Activated naive CD8-positive, alpha-beta T cell treated with anti-CD3 and anti-CD28 coated beads, Interleukin-2, amount 50 U/mL, for 24 hours (primary cell): ENCODE measurements around the gene TRIM3.

Experiments used
- ATAC-seq: fragments of 150-1000 bp; cut with Tn5 transposase; one replicate; pipeline ENCODE4 v1.10.0; 2021
- DNase-seq: peaks from one replicate; pipeline ENCODE4 v3.0.0; 2021
- H3K27ac Mint-ChIP-seq: one replicate; pipeline ENCODE4 v1.8.0; 2021; ENCODE audit warnings: mild to moderate bottlenecking, mixed read lengths
- H3K27me3 Mint-ChIP-seq: one replicate; pipeline ENCODE4 v1.8.0; 2021; ENCODE audit warnings: mixed read lengths
- H3K36me3 Mint-ChIP-seq: one replicate; pipeline ENCODE4 v1.8.0; 2021; ENCODE audit warnings: low read depth, mixed read lengths
- H3K4me1 Mint-ChIP-seq: one replicate; pipeline ENCODE4 v1.8.0; 2021; ENCODE audit warnings: mixed read lengths
- H3K4me3 Mint-ChIP-seq: one replicate; pipeline ENCODE4 v1.8.0; 2021; ENCODE audit warnings: mild to moderate bottlenecking, moderate library complexity, mixed read lengths
- H3K9me3 Mint-ChIP-seq: one replicate; pipeline ENCODE4 v1.8.0; 2021; ENCODE audit warnings: mixed read lengths

Gene TRIM3

DNA sequence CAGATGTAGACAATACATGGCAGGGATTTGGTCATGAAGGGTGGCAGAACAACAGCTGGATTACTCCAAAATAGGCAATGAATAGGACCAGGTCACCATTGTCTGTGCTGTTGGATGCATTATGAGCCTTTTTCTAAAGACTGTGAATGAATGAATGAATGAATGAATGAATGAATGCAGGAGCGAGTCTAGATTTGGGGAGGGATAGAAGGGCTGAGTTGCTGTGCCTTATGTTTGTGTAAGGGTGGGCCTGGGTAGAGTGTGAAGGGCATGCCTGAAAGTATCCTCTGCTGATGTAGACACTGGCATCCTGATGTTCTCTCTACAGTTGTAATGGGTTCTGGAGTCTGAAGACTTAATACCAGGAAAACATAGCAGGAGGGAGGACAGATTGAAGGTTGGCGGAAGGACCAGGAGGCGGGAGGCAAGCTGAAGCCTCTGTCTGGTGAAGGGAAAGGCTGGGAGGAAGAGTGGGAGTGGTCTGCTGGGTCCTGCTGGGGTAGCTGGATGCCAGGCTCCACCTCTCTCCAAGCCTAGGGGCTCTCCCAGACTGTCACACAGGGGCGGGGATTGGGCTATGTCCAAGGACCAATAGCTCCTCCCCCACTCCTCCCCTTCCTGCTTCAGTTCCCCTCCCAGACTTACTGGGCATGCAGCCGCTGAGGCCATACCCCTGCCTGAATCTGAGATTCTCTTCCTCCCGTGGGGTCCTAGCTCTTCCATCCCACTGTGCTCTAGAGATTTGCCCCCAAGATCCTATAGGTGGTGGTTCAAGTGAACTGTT lies 4.8 kb downstream of the TRIM3 start:
- H3K27ac Mint-ChIP-seq = no peak overlapping the region
- H3K4me3 Mint-ChIP-seq = no peak overlapping the region
- ATAC-seq (peak; percentile 62), DNase-seq (peak; percentile 34)
- H3K27me3 Mint-ChIP-seq = no peaks in the 10 kb centered on the region
- H3K9me3 Mint-ChIP-seq = no peaks in the 10 kb centered on the region
- peaks cover 12% of the 10 kb centered on the region for H3K4me1 Mint-ChIP-seq
- no peaks in the 10 kb centered on the region for H3K36me3 Mint-ChIP-seq

DNA sequence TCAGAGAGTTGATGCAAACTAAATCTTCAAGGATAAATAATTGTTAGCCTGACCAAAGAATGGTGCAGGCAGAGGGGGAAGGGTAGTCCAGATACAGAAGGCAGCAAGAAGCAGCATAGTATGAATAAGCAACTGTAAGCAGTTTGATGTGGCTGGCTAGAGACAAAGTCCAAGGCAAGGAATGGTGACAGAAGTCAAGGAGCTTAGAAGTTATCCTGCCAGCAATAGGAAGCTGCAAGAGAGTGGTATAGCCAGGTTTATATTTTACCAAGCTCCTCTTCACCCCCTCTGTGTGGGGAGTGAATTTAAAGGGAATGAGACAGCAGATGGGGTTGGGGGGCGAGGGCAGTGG lies 14.7 kb downstream of the TRIM3 start:
- Mint-ChIP-seq H3K36me3 (no peaks in the 10 kb centered on the region), H3K9me3 (no peaks in the 10 kb centered on the region), H3K27me3 (no peaks in the 10 kb centered on the region), H3K4me3 (no peak overlapping the region), H3K4me1 (no peaks in the 10 kb centered on the region), H3K27ac (no peak overlapping the region)
- DNase-seq (no peak), ATAC-seq (no peak)

DNA sequence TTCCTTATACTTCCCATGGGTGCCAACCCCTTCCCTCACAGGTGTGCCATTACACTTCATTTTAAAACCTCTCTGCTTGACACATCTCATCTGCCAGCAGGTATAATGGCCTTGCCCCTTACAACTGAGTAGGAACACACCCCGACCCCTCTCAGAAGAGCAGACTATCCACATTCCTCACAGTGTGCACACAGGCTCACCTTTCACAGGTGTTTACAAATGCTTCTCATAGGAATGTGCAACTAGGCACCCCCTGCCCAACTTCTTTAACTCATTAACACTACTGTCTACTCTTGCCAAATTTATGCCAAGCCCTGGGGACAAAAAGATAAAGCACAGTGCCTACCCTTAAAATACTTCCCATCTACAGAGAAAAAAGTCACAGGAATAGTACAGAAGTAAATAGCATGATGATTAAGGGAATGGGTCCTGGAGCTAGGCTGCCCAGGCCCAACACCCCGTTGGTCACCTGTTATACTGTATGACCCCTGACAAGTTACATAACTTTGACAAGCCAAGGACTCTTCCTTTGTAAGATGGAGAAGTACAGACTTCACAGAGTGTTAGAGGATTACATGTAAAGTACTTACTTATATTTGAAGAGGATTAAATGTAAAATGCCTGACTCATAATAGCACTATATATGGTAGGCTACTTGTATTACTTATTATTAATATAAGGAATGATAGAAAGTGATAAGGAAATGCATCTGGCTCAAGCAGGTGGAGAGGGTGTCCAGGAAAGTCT lies 15.2 kb downstream of the TRIM3 start:
- Mint-ChIP-seq H3K4me1 (no peaks in the 10 kb centered on the region), H3K27ac (no peak overlapping the region), H3K36me3 (no peaks in the 10 kb centered on the region), H3K4me3 (no peak overlapping the region), H3K9me3 (no peaks in the 10 kb centered on the region), H3K27me3 (no peaks in the 10 kb centered on the region)
- no peak for ATAC-seq
- no peak for DNase-seq

DNA sequence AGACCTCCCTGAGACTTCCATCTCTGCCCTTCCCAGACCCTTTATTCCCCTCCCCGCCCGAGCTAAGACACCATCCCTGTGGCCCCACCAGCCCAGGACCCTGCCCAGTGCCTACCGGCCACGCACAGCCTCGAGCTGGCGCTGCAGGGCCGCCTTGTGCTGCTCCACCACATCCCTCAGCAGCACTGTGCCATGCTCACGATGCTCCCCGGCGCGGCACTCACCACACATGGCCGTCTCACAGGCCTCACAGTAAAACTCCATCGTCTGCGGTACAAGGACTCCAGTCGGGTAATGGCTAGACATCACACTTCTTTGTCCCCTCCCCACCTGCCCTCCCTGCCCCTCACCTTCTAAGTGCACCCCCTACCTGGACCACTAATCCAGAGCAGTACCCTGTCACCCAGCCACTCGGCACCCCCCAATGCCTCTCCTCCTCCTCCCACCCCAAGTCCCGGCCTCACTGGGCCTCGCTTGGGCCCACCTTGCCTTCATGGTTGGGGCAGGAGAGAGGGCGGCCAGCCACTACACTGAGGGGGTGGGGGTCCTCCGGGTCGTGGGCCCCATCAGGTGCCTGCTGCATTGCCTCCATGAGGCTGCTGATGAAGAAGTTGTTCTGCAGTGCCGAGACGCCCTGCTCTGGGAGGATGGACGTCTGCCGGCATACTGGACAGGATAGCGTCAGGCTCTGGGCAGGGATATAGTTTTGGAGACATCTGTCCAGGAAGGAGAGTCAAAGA lies 16.0 kb downstream of the TRIM3 start:
- Mint-ChIP-seq H3K27ac (no peak overlapping the region), H3K9me3 (no peaks in the 10 kb centered on the region), H3K4me3 (no peak overlapping the region), H3K4me1 (no peaks in the 10 kb centered on the region), H3K36me3 (no peaks in the 10 kb centered on the region), H3K27me3 (no peaks in the 10 kb centered on the region)
- ATAC-seq (no peak), DNase-seq (no peak)

DNA sequence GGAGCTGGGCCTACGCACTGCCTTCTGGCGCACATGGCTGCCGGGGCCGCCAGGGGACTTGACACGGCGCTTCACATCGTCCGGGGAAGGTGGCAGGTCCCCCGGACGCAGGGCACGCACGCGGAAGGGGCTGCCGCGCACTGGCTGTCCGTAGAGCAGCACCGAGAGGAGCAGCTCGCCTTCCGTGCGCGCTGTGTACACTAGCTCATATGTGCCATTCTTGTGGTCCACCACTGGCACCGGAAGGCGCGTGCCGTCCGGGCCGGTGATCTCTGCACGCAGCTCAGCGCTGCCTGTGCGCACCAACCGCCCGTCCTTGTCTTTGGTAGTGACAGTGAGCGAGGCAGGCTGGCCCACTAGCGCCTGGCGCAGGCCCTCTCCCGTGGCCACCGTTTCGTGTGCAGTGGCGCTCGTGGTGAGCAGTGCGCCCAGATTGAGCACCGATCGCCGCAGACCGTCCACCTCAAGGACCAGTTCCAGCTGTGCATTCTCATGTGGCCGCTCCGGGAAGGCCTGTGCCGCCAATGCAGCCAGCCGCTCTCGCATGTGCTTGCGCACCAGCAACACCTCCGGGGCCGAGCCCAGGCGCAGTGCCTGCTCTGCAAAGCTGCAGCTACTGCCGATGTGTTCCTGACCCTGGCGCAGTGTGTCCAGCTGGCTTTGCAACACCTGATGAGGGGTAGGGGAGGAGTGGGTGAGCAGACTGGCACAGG lies 17.2 kb downstream of the TRIM3 start:
- H3K36me3 Mint-ChIP-seq = no peaks in the 10 kb centered on the region
- no peak overlapping the region for H3K4me3 Mint-ChIP-seq
- no peak overlapping the region for H3K27ac Mint-ChIP-seq
- H3K4me1 Mint-ChIP-seq = no peaks in the 10 kb centered on the region
- ATAC-seq (no peak), DNase-seq (no peak)
- no peaks in the 10 kb centered on the region for H3K27me3 Mint-ChIP-seq
- H3K9me3 Mint-ChIP-seq = no peaks in the 10 kb centered on the region

DNA sequence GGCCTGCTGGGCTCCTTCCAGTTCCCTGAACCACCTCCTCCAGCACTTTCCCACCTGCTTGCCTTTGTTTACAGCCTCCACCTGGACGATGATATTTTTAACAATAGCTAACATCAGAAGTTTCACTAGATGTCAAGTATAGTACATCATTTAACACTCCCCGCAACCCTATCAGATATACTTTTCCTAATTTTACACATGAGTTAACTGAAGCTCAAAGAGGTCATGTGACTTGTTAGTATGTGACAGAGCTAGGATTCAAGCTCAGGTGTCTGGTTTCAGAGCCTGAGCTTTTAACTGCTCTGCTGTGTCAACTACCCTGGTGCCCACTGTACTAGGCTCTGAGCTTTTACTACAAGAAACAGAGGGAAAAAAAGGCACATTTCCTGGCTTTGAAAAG lies 18.7 kb downstream of the TRIM3 start:
- Mint-ChIP-seq H3K4me1 (no peaks in the 10 kb centered on the region), H3K27me3 (no peaks in the 10 kb centered on the region), H3K4me3 (no peak overlapping the region), H3K9me3 (no peaks in the 10 kb centered on the region), H3K36me3 (no peaks in the 10 kb centered on the region), H3K27ac (no peak overlapping the region)
- ATAC-seq (no peak), DNase-seq (no peak)

DNA sequence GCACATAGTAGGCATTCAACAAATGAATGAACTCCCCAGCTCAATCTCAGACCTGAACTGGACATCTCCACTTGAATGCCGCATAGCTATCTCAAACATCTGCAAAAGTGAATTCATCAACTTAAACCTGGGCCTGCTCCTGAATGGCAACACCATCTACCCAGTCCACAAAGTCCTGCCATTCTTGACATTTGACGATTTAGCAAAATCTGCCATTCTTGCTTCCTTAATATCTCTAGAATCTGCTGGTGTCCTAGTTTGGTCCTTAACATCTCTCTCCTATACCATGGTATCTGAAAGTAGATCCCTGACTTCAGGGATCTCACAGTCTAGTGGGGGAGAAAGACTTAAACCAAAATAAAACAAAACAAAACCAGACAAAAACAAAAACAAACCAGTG lies 20.6 kb downstream of the TRIM3 start:
- no peaks in the 10 kb centered on the region for H3K36me3 Mint-ChIP-seq
- no peaks in the 10 kb centered on the region for H3K27me3 Mint-ChIP-seq
- DNase-seq = no peak
- ATAC-seq = no peak
- no peak overlapping the region for H3K4me3 Mint-ChIP-seq
- no peak overlapping the region for H3K27ac Mint-ChIP-seq
- H3K9me3 Mint-ChIP-seq = no peaks in the 10 kb centered on the region
- H3K4me1 Mint-ChIP-seq = no peaks in the 10 kb centered on the region

DNA sequence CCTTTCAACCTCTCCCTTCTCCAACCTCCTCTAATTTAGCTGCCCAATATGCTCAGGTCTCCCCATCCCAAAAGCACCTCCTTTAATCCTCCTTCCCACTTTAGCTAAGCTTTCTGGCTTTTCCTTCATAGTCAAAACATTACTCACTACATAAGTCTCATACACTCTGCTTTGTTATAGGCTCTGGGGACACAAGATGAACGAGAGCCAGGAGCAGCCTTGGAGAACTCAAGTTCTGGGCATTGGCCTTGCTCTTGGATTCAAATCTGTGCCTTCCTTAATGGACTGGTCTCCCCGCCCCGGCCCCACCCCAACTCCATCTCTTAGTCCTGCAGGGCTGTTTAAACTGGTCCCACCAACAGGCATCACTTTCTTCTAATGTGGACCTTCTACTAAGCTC lies 21.5 kb downstream of the TRIM3 start:
- Mint-ChIP-seq H3K27me3 (no peaks in the 10 kb centered on the region), H3K4me1 (no peaks in the 10 kb centered on the region), H3K27ac (no peak overlapping the region), H3K9me3 (no peaks in the 10 kb centered on the region), H3K4me3 (no peak overlapping the region), H3K36me3 (no peaks in the 10 kb centered on the region)
- DNase-seq (no peak), ATAC-seq (no peak)

DNA sequence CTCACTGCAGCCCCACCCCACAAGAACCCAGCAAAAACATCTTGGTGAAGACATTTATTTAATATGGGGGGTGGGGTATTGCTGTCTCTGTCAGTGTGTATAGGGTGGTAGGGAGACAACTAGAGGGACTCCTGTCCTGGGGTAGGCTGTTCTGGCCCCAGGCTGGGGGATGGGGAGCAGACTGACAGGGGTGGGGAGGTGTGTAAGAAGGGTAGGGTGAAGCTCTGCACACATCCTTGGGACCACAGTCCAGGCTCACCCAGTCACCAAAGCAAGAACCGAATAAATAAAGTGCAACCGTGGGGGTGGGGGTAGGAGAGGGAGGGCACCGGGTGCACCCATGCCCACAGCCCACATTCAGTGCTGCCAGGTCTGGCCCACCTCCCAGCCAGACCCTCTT lies 25.2 kb downstream of the TRIM3 start:
- Mint-ChIP-seq H3K27ac (no peak overlapping the region), H3K4me3 (no peak overlapping the region), H3K4me1 (no peaks in the 10 kb centered on the region), H3K36me3 (no peaks in the 10 kb centered on the region), H3K27me3 (no peaks in the 10 kb centered on the region), H3K9me3 (no peaks in the 10 kb centered on the region)
- no peak for ATAC-seq
- no peak for DNase-seq

DNA sequence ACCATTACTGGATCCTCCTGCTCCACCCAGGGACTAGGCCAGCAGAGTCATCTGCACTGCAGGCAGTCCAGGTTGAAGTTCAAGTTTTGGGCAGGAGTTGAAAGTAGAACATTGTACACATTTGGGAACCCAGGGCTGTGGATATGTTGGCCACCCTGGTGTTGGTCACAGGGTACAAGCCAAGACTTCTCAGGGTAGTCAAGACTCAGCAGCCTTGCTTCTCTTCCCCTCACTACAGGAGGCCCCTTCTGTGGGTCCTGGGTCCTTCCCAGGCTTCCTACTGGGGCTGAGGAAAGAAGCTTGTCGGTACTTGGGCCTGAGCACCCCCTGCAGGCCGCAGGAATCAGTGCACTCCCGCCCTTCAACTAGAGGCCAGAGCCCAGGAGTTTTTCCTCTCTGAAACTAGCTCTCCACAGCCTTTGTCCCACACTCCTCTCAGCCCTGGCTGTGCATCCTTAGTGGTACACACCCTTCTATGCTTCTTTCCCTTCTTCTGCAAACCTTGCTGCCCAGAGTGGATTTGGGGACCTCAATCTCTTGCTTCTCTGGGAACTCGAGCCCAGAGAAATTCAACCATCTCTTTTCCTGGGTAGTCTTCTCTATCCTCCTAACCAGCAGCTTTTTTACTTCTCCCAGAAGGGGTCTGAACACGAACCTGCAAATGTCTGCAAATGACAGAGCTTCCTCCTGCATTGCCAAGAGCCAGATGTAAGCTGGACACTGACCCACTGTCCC lies 30.3 kb downstream of the TRIM3 start:
- Mint-ChIP-seq H3K9me3 (no peaks in the 10 kb centered on the region), H3K27ac (no peak overlapping the region), H3K4me1 (no peaks in the 10 kb centered on the region), H3K4me3 (no peak overlapping the region), H3K36me3 (no peaks in the 10 kb centered on the region), H3K27me3 (no peaks in the 10 kb centered on the region)
- ATAC-seq = peak; percentile 64
- DNase-seq = peak; percentile 61

DNA sequence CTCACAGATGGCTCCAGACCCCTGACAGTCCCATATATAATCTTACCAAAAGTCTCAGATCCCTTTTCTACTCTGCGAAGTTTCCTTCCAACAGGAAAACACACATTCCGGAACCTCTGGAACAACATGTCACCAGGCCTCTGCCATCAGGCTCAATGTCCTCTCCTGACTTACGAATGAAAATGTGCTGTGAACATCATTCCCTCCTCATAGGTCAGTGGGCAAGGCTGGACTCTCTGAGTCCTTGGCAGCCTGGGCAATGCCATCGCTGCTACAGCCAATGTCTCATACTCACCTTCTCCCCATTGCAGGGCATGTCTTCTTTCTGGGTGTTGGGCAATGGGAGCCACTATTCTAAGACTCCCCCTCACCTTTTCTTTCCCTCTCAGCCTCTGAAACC lies 31.3 kb downstream of the TRIM3 start:
- no peaks in the 10 kb centered on the region for H3K9me3 Mint-ChIP-seq
- H3K27ac Mint-ChIP-seq = no peak overlapping the region
- H3K27me3 Mint-ChIP-seq = no peaks in the 10 kb centered on the region
- DNase-seq = no peak
- H3K36me3 Mint-ChIP-seq = no peaks in the 10 kb centered on the region
- H3K4me1 Mint-ChIP-seq = no peaks in the 10 kb centered on the region
- no peak for ATAC-seq
- no peak overlapping the region for H3K4me3 Mint-ChIP-seq

DNA sequence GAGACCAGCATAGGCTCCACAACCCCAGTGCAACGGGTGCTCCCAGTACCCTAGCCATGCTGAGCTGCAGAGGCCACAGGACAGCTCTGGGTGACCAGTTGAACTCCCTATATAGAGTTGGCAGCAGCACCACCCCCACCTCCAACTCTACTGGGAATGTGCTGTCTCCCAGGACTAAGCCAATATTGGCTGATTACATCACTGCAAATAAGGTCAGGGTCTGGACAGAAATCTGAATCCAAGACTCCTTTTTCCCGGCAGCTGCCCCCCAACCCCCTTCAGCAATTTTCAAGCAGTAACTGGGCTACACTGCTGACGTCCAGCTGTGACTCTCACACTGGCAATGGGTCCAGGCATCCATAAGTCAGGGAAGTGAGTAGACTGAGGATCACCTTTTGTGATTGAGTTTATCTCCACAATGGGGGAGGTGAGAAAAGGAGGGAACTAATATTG lies 32.8 kb downstream of the TRIM3 start, which contains the start of gene HPX:
TSS of gene HPX (minus strand) at position 82 of the 453 bp plus-strand sequence. CDS start at position 58, 24 bp downstream.
- H3K27me3 Mint-ChIP-seq = no peaks in the 10 kb centered on the region
- no peaks in the 10 kb centered on the region for H3K36me3 Mint-ChIP-seq
- no peak within 1 kb of the TSS for H3K4me3 Mint-ChIP-seq
- no peak for ATAC-seq
- H3K9me3 Mint-ChIP-seq = no peaks in the 10 kb centered on the region
- no peaks in the 10 kb centered on the region for H3K4me1 Mint-ChIP-seq
- DNase-seq = no peak
- H3K27ac Mint-ChIP-seq = no peak within 1 kb of the TSS

DNA sequence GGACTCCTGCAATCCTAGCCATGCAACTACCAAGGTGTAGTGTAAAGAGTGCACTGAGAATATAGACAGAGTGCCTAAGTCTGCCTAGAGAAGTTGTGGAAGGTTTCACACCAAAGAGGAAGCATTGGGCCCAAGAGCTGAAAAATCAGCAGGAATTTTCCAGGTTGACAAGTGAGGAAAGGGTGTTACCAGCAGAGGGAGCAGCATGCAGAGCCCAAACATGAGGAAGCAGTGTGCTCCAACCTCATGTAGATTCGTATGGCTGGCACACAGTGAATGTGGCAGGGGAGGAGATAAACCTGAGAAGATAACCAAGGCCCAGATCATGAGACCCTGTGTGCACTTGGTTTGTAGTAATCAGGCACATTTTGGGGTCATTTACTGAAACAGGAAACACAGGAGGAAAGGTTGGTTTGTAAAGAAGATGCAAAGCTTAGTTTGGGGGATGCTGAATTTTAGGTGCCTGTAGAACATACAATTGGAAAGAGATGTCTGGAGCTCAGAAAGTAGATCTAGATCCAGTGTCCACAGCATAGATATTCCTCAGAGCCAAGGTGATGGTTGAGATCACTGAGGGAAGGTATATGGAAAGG lies 34.7 kb downstream of the TRIM3 start:
- no peaks in the 10 kb centered on the region for H3K9me3 Mint-ChIP-seq
- no peaks in the 10 kb centered on the region for H3K36me3 Mint-ChIP-seq
- DNase-seq (peak; percentile 29), ATAC-seq (no peak)
- no peak overlapping the region for H3K4me3 Mint-ChIP-seq
- no peak overlapping the region for H3K27ac Mint-ChIP-seq
- no peaks in the 10 kb centered on the region for H3K27me3 Mint-ChIP-seq
- no peaks in the 10 kb centered on the region for H3K4me1 Mint-ChIP-seq

DNA sequence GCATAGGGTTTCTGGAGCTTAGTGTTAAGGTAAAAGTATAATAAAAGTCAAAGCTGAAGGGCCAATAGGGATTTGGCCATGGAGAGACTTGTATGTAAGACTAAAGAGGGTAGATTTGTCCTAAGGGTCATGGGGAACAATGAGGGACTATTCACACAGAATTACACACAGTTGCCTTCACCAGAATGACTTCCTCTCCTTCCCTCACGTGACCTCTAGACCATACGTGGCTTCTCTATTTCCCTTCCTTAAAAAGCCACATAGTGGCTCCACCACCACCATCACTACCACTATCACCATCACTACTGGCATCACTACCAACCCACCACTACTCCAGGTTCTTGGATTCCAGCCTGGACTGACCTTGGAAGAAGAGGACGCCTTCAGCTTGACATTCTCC lies 35.7 kb downstream of the TRIM3 start:
- no peaks in the 10 kb centered on the region for H3K27me3 Mint-ChIP-seq
- no peaks in the 10 kb centered on the region for H3K36me3 Mint-ChIP-seq
- H3K9me3 Mint-ChIP-seq = no peaks in the 10 kb centered on the region
- H3K4me1 Mint-ChIP-seq = no peaks in the 10 kb centered on the region
- no peak for DNase-seq
- no peak overlapping the region for H3K27ac Mint-ChIP-seq
- no peak overlapping the region for H3K4me3 Mint-ChIP-seq
- ATAC-seq = no peak
